ENCODE data around the gene RAP1GAP.
"Not testable (repeated sequence)": the region's sequence is repeated elsewhere in the genome, so short reads cannot be mapped to it uniquely, and the experiment has no call there.

RAP1GAP gene

DNA sequence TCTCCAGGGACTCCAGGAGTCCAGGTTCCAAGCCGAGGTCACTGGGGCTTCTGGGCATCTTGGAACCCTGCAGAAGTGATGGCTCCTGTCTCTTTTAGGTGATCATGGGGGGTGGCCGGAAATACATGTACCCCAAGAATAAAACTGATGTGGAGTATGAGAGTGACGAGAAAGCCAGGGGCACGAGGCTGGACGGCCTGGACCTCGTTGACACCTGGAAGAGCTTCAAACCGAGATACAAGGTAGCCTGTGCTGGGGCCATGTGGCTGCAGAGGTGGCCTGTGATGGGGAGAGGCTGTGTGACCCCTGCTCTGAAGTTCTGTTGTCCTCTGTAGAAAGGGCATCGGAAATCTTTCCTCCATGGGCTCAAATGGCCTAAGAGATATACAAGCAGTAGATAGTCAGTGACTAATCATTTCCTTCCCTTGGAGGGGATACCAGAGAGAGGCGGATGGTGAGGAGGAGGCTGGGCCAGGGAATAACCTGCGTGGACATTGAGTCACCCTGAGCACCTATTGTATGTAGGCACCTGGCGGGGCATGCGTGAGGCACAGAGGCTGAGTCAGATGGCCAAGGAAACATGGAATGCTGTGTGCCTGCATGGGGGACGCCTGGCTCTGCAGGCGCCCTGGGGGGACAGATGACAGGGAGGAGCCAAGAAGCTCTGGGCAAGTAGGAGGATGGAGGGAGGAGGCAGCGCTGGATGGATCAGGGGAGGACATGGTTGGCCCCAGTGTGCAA lies 101.0 kb downstream of the RAP1GAP start:
- no peak for DNase-seq

- DNase-seq: no peak
These were observed 101.7 kb downstream of the RAP1GAP start for GRCh38 chr1:21567241-21568005.

DNA sequence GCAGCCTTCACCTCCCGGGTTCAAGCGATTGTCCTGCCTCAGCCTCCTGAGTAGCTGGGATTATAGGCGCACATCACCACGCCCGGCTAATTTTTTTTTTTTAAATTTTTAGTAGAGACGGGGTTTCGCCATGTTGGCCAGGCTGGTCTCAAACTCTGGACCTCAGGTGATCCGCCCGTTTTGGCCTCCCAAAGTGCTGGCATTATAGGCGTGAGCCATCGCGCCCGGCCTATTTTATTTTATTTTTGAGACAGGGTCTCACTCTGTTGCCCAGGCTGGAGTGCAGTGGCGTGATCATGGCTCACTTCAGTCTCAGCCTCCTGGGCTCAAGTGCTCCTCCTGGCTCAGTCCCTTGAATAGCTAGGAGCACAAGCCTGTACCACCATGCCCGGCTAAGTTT lies 102.8 kb downstream of the RAP1GAP start:
- not testable (repeated sequence) for DNase-seq

DNA sequence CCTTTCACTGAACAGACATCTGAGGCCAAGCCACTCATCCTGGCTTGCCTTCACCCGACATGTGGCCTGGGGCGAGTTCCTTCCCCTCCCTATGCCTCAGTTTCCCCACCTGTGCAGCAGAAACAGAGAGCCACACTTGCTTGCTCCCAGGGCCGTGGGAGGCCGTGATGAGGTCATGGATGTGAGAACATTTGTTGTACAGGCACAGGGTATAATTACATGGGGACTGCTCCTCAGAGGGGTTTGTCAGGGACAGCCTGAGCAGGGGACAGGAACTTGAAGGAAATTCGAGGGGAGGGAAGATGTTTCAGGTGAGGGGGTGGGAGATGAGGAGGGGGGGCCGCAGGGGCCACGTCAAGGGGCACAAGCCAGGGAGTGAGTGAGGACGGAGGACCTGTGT lies 103.9 kb downstream of the RAP1GAP start:
- DNase-seq: no peak

GRCh38 chr1:21564521-21565095 lies 104.5 kb downstream of the RAP1GAP start:
- DNase-seq: no peak

GRCh38 chr1:21563971-21564370 lies 105.2 kb downstream of the RAP1GAP start:
- no peak for DNase-seq

GRCh38 chr1:21562896-21563295 lies 106.3 kb downstream of the RAP1GAP start:
- DNase-seq: no peak

DNA sequence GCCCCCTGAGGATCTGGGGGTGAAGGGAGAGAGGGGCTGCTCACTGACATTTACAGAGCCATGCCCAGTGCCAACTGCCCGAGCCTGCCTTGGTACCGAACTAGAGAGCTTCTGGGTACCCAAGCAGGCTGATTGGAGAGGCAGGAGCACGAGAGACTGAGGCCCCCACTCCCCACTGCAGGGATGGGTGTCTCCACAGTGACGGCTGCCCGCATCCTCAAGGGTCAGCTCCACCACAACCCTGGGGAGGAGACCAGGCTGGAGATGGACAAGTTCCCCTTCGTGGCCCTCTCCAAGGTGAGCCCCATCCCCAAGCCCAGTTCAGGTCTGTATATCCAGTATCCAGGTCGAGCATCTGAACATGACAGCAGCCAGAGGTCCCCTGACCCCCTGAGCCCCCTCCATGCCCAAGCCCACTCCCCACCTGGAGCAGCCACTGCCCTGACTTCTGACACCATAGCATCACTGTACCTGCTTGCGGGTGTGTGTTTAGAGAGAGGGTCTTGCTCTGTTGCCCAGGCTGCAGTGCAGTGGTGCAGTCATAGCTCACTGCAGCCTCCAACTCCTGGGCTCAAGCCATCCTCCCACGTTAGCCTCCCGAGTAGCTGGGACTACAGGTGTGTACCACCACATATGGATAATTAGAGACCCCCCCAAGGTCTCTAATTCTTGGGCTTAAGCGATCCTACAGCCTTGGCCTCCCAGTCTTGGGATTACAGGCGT lies 108.1 kb downstream of the RAP1GAP start:
- no peak for DNase-seq

GRCh38 chr1:21559788-21560567 lies 109.2 kb downstream of the RAP1GAP start:
- DNase-seq: no peak

- no peak for DNase-seq
These were observed 115.8 kb downstream of the RAP1GAP start for GRCh38 chr1:21553116-21553926.

DNA sequence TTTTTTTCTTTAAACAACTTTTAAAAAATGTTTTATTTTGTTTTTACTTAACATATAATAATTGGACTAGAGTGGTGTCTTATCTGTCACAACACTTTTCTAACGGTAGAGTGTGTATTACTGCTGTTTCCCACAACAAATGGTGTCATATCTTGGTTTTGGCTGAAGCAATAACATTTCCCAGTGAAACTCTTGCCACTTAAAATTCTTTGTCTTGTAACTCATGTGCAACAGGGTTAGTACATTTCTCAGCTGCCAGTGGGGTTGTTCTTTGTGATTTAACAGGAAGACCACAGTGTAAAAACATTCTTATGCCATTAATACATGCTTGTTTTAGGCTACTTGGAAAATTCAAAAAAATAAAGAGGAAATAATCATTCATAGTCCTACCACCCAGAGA lies 116.4 kb downstream of the RAP1GAP start:
- no peak for DNase-seq

- no peak for DNase-seq
These were observed 118.2 kb downstream of the RAP1GAP start for GRCh38 chr1:21550866-21551475.

GRCh38 chr1:21550097-21550496 lies 119.1 kb downstream of the RAP1GAP start:
- no peak for DNase-seq

GRCh38 chr1:21547876-21548275 lies 121.3 kb downstream of the RAP1GAP start:
- DNase-seq: no peak

All from NCI-H2081 treated with DMSO at 0.1 percent for 48 hours (cell line).